Measurements from ENCODE around the gene TNRC18. TPM values are rescaled to one million over a fixed set of nuclear protein-coding genes. Genes with fewer than 3 reads are reported as not detected.
A peak's percentile ranks its signal among the peaks of the same experiment; 100 is the strongest.

The TNRC18 gene
- total and polyA plus RNA-seq, 2 donors (not counting 1 experiment from before 2014, with no cell fraction given), result 17.8 to 75.0 TPM

GRCh38 chr7:5420881-5421713 lies 2.5 kb downstream of the TNRC18 start:
- no peaks in the 10 kb centered on the region for H3K36me3 ChIP-seq (replicated peaks in 1 of 2; ENCODE audit: control extremely low read depth in 1 of 2, control insufficient read depth in 1 of 2, extremely low read depth in 1 of 2, insufficient read depth in 2 of 2, low read length in 1 of 2)
- H3K4me3 ChIP-seq (ENCODE audit: control extremely low read depth in 1 of 5, extremely low read depth in 1 of 5, insufficient read depth in 1 of 5, low read depth in 2 of 5, low read length in 4 of 5), result peak overlapping the region; percentile 7 to 69 (median 50)
- Mint-ChIP-seq H3K4me3 (peak overlapping the region; percentile 80), H3K27me3 (peaks cover 41% of the 10 kb centered on the region), H3K27ac (no peak overlapping the region), H3K4me1 (peaks cover 50% of the 10 kb centered on the region), H3K9me3 (ENCODE audit: insufficient read depth) (no peaks in the 10 kb centered on the region)
- peaks cover 4% of the 10 kb centered on the region for H3K79me2 ChIP-seq (ENCODE audit: control insufficient read depth, insufficient read depth, low read length)
- no peak overlapping the region for H3K27ac ChIP-seq (ENCODE audit: low read length in 2 of 2)
- peak; percentile 75 for DNase-seq
- H2AFZ ChIP-seq (ENCODE audit: insufficient read depth, low read depth, low read length, poor library complexity, severe bottlenecking), result peak overlapping the region; percentile 30
- peaks cover 0 to 44% (median 0%) of the 10 kb centered on the region in 3 donors for H3K9me3 ChIP-seq (ENCODE audit: control extremely low read depth in 1 of 3, control insufficient read depth in 2 of 3, insufficient read depth in 1 of 3, low read length in 2 of 3)
- CTCF ChIA-PET, result interaction anchor here (0.8 to 2.9 kb wide), 3 partner anchors 25 to 181 kb away, joined by 3 to 11 read pairs (median 10); no protein-coding TSS in a partner anchor
- peaks cover 70 to 73% of the 10 kb centered on the region in 2 donors for H3K4me1 ChIP-seq (ENCODE audit: control insufficient read depth in 2 of 2, insufficient read depth in 2 of 2, low read length in 2 of 2)
- peaks cover 0 to 86% (median 53%) of the 10 kb centered on the region in 4 experiments for H3K27me3 ChIP-seq (replicated peaks in 1 of 4; ENCODE audit: control extremely low read depth in 1 of 4, control insufficient read depth in 3 of 4, insufficient read depth in 4 of 4, low read length in 3 of 4)
- 1% methylated on average over 93 of the region's 93 CpGs for WGBS (ENCODE audit: insufficient coverage)
- H4K20me1 ChIP-seq (ENCODE audit: control insufficient read depth, insufficient read depth, low read length, poor library complexity, severe bottlenecking), result peaks cover 64% of the 10 kb centered on the region
- peak overlapping the region; percentile 64 for H3K9ac ChIP-seq (ENCODE audit: low read length)
- TF ChIP-seq CTCF (IDR thresholded peaks at IDR 0.05) (no peak), EZH2 (IDR thresholded peaks at IDR 0.05; ENCODE audit: borderline replicate concordance, insufficient read depth, low read depth, low read length, poor library complexity, severe bottlenecking) (peak; percentile 83)
- POLR2A ChIA-PET, result interaction anchor here (0.6 to 0.9 kb wide), 2 partner anchors 10 to 105 kb away, joined by 4 to 5 read pairs; no protein-coding TSS in a partner anchor
- H3K4me2 ChIP-seq (replicated peaks; ENCODE audit: low read depth, low read length, poor library complexity, severe bottlenecking), result peak overlapping the region; percentile 97
- intact Hi-C loops (cut with micrococcal nuclease), result loop anchor here (5.0 kb wide), 1 partner anchor 189 kb away; no protein-coding TSS in a partner anchor
- ATAC-seq (ENCODE audit: low read depth), result no peak

All from B cell (primary cell).